CD14-positive monocyte (primary cell): ENCODE data around the gene CACNA1E. TPM values are rescaled to one million over a fixed set of nuclear protein-coding genes. Genes with fewer than 3 reads are reported as not detected.

Experiments
- DNase-seq, 3 donors: peaks; one replicate each; pipeline ENCODE4 v3.0.0-alpha.2; 2011 to 2022
- H2AFZ ChIP-seq: 2 replicates; pipeline ENCODE4 v1.6.0; 2012; ENCODE audit warnings: mild to moderate bottlenecking, low read depth, low read length, inconsistent platforms; ENCODE audit not compliant: insufficient read depth, poor library complexity, severe bottlenecking
- H3K27ac ChIP-seq, 2 donors: 1 replicate in 1 of 2; 2 replicates in 1 of 2; pipeline ENCODE4 v1.5.1; 2012 to 2013; ENCODE audit warnings: low read length in 2 of 2, control low read depth in 1 of 2, inconsistent platforms in 1 of 2, low read depth in 1 of 2, mild to moderate bottlenecking in 1 of 2
- H3K27me3 ChIP-seq, 2 donors: one replicate each; pipeline versions ENCODE4 v1.6.0 to v1.6.1; 2011 to 2013; ENCODE audit warnings: low read length in 2 of 2; ENCODE audit not compliant: control insufficient read depth in 2 of 2, insufficient read depth in 2 of 2
- H3K36me3 ChIP-seq, 2 donors: replicated peaks in 1 of 2; 1 replicate in 1 of 2; 2 replicates in 1 of 2; pipeline versions ENCODE4 v1.5.1 to v1.6.1; 2012 to 2013; ENCODE audit warnings: low read length in 2 of 2, control low read depth in 1 of 2, inconsistent platforms in 1 of 2, mild to moderate bottlenecking in 1 of 2; ENCODE audit not compliant: insufficient read depth in 2 of 2, control insufficient read depth in 1 of 2
- H3K4me1 ChIP-seq, 2 donors: 1 replicate in 1 of 2; 2 replicates in 1 of 2; pipeline versions ENCODE4 v1.5.1 to v1.6.1; 2012 to 2013; ENCODE audit warnings: low read length in 2 of 2, control low read depth in 1 of 2, inconsistent platforms in 1 of 2, mild to moderate bottlenecking in 1 of 2, moderate library complexity in 1 of 2; ENCODE audit not compliant: insufficient read depth in 2 of 2, control insufficient read depth in 1 of 2
- H3K4me2 ChIP-seq: replicated peaks from 2 replicates; pipeline ENCODE3; 2012; ENCODE audit warnings: low read length, moderate library complexity, mild to moderate bottlenecking; ENCODE audit not compliant: poor library complexity, severe bottlenecking; ENCODE audit errors: extremely low read depth
- H3K4me3 ChIP-seq, 3 experiments: fragments of 200-600 bp in 1 of 3; sonication (generic) in 1 of 3; replicated peaks in 1 of 3; 1 replicate in 2 of 3; 2 replicates in 1 of 3; pipeline ENCODE4 v1.5.1; 2011 to 2013; ENCODE audit warnings: low read length in 3 of 3, mild to moderate bottlenecking in 3 of 3, control low read depth in 2 of 3, low read depth in 2 of 3, inconsistent platforms in 1 of 3, moderate library complexity in 1 of 3
- H3K79me2 ChIP-seq: 2 replicates; pipeline ENCODE4 v1.6.0; 2012; ENCODE audit warnings: mild to moderate bottlenecking, control low read depth, inconsistent platforms, low read length, moderate library complexity; ENCODE audit not compliant: insufficient read depth
- H3K9ac ChIP-seq: 2 replicates; pipeline ENCODE4 v1.6.0; 2017; ENCODE audit warnings: low read length, mild to moderate bottlenecking; ENCODE audit not compliant: insufficient read depth, poor library complexity, severe bottlenecking
- H3K9me3 ChIP-seq, 2 donors: replicated peaks in 1 of 2; 1 replicate in 1 of 2; 2 replicates in 1 of 2; pipeline versions ENCODE4 v1.5.1 to v1.6.1; 2012 to 2013; ENCODE audit warnings: low read length in 2 of 2, control low read depth in 1 of 2; ENCODE audit not compliant: control insufficient read depth in 1 of 2, insufficient read depth in 1 of 2
- H4K20me1 ChIP-seq: 2 replicates; pipeline ENCODE4 v1.6.0; 2012; ENCODE audit warnings: mild to moderate bottlenecking, low read length, control low read depth, moderate library complexity; ENCODE audit not compliant: insufficient read depth
- H3K27ac Mint-ChIP-seq, 7 donors: one replicate each; pipeline ENCODE4 v1.8.0; 2020; ENCODE audit warnings: mild to moderate bottlenecking in 7 of 7, mixed read lengths in 7 of 7, moderate library complexity in 6 of 7, inconsistent platforms in 2 of 7
- H3K27me3 Mint-ChIP-seq, 3 donors: one replicate each; pipeline ENCODE4 v1.8.0; 2021 to 2022; ENCODE audit warnings: low read depth in 3 of 3, mild to moderate bottlenecking in 3 of 3, mixed read lengths in 3 of 3, moderate library complexity in 3 of 3, inconsistent platforms in 1 of 3
- H3K36me3 Mint-ChIP-seq, 2 donors: one replicate each; pipeline ENCODE4 v1.8.0; 2020; ENCODE audit warnings: mixed read lengths in 2 of 2, inconsistent platforms in 1 of 2, mild to moderate bottlenecking in 1 of 2
- H3K4me1 Mint-ChIP-seq: one replicate; pipeline ENCODE4 v1.8.0; 2020; ENCODE audit warnings: mild to moderate bottlenecking, mixed read lengths
- H3K4me3 Mint-ChIP-seq, 2 donors: one replicate each; pipeline ENCODE4 v1.8.0; 2020; ENCODE audit warnings: mild to moderate bottlenecking in 2 of 2, mixed read lengths in 2 of 2, moderate library complexity in 1 of 2
- H3K9me3 Mint-ChIP-seq, 7 donors: one replicate each; pipeline ENCODE4 v1.8.0; 2020 to 2022; ENCODE audit warnings: mixed read lengths in 7 of 7, mild to moderate bottlenecking in 6 of 7, moderate library complexity in 6 of 7, inconsistent platforms in 2 of 7
- CTCF ChIP-seq: fragments of 200-600 bp; IDR thresholded peaks from one replicate; pipeline ENCODE4 v1.8.0; 2022; ENCODE audit warnings: antibody characterized with exemption, mild to moderate bottlenecking
- WGBS: methylation state at CpG from one replicate; pipeline ENCODE4 v1.1.5; 2013; ENCODE audit warnings: missing lambda C conversion rate; ENCODE audit not compliant: insufficient coverage; 5-methylcytosine and 5-hydroxymethylcytosine counted together
- intact Hi-C, 2 donors: fragments of 100-400 bp; cut with micrococcal nuclease; formaldehyde crosslinking; loops; one replicate each; pipeline versions ENCODE4 v1.15.0 to v1.15.1; 2023
- polyA plus RNA-seq, 3 donors: library from polyadenylated mRNA; depleted of rRNA in 1 of 3; unstranded in 2 of 3; stranded (reverse) in 1 of 3; fragments of 300-500 nt in 2 of 3; fragments of >200 nt in 1 of 3; fragmentation: Illumina TruSeq in 2 of 3; gene quantifications; 1 replicate in 2 of 3; 2 replicates in 1 of 3; pipeline ENCODE4 v1.2.3, GENCODE V29; 2012 to 2021

Gene CACNA1E
- polyA plus RNA-seq, 3 donors = 0.04 TPM; not detected in 2

- no peak overlapping the region for H3K27ac Mint-ChIP-seq
- H3K9me3 Mint-ChIP-seq = peaks cover 0 to 4% (median 0%) of the 10 kb centered on the region in 7 donors
- no peak for DNase-seq
- no peak overlapping the region for H3K4me3 Mint-ChIP-seq
- TF ChIP-seq CTCF = no peak
- WGBS = 81% methylated on average over 2 of the region's 8 CpGs
- Histone ChIP-seq H3K27ac (no peak overlapping the region), H3K27me3 (peaks cover 47 to 51% of the 10 kb centered on the region in 2 donors), H3K9ac (no peak overlapping the region), H3K79me2 (no peaks in the 10 kb centered on the region), H3K4me1 (peaks cover 0 to 8% of the 10 kb centered on the region in 2 donors), H3K36me3 (no peaks in the 10 kb centered on the region), H3K4me2 (no peak overlapping the region), H4K20me1 (no peaks in the 10 kb centered on the region), H3K9me3 (peaks cover 0 to 9% of the 10 kb centered on the region in 2 donors), H3K4me3 (no peak overlapping the region), H2AFZ (no peak overlapping the region)
- intact Hi-C loops = no loop called here
- H3K27me3 Mint-ChIP-seq = peaks cover 28 to 49% (median 37%) of the 10 kb centered on the region in 3 donors
- peaks cover 6% of the 10 kb centered on the region for H3K4me1 Mint-ChIP-seq
- peaks cover 0 to 2% of the 10 kb centered on the region in 2 donors for H3K36me3 Mint-ChIP-seq
These were observed 7.7 kb downstream of the CACNA1E start for GRCh38 chr1:181490740-181491712.

GRCh38 chr1:181493166-181493565 is 9.8 kb downstream of the CACNA1E start:
- Histone ChIP-seq H3K4me3 (no peak overlapping the region), H3K4me2 (no peak overlapping the region), H3K4me1 (peaks cover 0 to 8% of the 10 kb centered on the region in 2 donors), H3K36me3 (no peaks in the 10 kb centered on the region), H3K9ac (no peak overlapping the region), H3K27me3 (peaks cover 26 to 29% of the 10 kb centered on the region in 2 donors), H3K79me2 (no peaks in the 10 kb centered on the region), H3K9me3 (peaks cover 0 to 2% of the 10 kb centered on the region in 2 donors), H3K27ac (no peak overlapping the region), H4K20me1 (no peaks in the 10 kb centered on the region), H2AFZ (no peak overlapping the region)
- peaks cover 14 to 32% (median 23%) of the 10 kb centered on the region in 3 donors for H3K27me3 Mint-ChIP-seq
- H3K4me1 Mint-ChIP-seq = peaks cover 6% of the 10 kb centered on the region
- no peak for TF ChIP-seq CTCF
- intact Hi-C loops = no loop called here
- H3K27ac Mint-ChIP-seq = no peak overlapping the region
- H3K9me3 Mint-ChIP-seq = peaks cover 0 to 7% (median 2%) of the 10 kb centered on the region in 7 donors
- DNase-seq = no peak
- no peak overlapping the region for H3K4me3 Mint-ChIP-seq
- no CpG with 5 or more reads among the region's 3 CpGs for WGBS
- H3K36me3 Mint-ChIP-seq = no peaks in the 10 kb centered on the region
